Activated B cell treated with CpG ODN at 0.5 μM for 24 hours (primary cell): Measurements from ENCODE around the gene AKAP13. TPM values are rescaled to one million over a fixed set of nuclear protein-coding genes. Genes with fewer than 3 reads are reported as not detected.

Experiments
- ATAC-seq: fragments of 200-7000 bp; cut with Tn5 transposase; one replicate; pipeline ENCODE4 v1.10.0; 2021; ENCODE audit warnings: low read depth, mild to moderate bottlenecking, moderate library complexity
- CTCF ChIA-PET: fragments of 350-600 bp; sonication (Branson Sonifier 250); formaldehyde crosslinking; loops from one replicate; lab custom pipeline; 2021; ENCODE audit warnings: antibody characterized with exemption; lab: Charles Lee
- POLR2A ChIA-PET: fragments of 350-600 bp; sonication (Branson Sonifier 250); formaldehyde crosslinking; loops from one replicate; lab custom pipeline; 2021; ENCODE audit warnings: antibody characterized with exemption; lab: Charles Lee
- DNase-seq: peaks from one replicate; pipeline ENCODE4 v3.0.0; 2022
- H3K27ac Mint-ChIP-seq: one replicate; pipeline ENCODE4 v1.8.0; 2020; ENCODE audit warnings: mixed read lengths
- H3K27me3 Mint-ChIP-seq: one replicate; pipeline ENCODE4 v1.8.0; 2021; ENCODE audit warnings: mixed read lengths
- H3K36me3 Mint-ChIP-seq: one replicate; pipeline ENCODE4 v1.8.0; 2021; ENCODE audit warnings: low read depth, mixed read lengths
- H3K4me1 Mint-ChIP-seq: one replicate; pipeline ENCODE4 v1.8.0; 2021; ENCODE audit warnings: mixed read lengths
- H3K4me3 Mint-ChIP-seq: one replicate; pipeline ENCODE4 v1.8.0; 2020; ENCODE audit warnings: mild to moderate bottlenecking, mixed read lengths
- H3K9me3 Mint-ChIP-seq: one replicate; pipeline ENCODE4 v1.8.0; 2020; ENCODE audit warnings: mixed read lengths
- intact Hi-C: fragments of 100-400 bp; cut with micrococcal nuclease; formaldehyde crosslinking; loops from one replicate; pipeline ENCODE4 v1.15.1; 2024
- total RNA-seq: library from RNA; stranded (reverse); gene quantifications from 2 replicates; pipeline ENCODE4 v1.2.3, GENCODE V29; 2022
- TF ChIP-seq, protein P1 (sequence below): fragments of 200-600 bp; IDR thresholded peaks from one replicate; pipeline ENCODE4 v1.8.0; 2022; ENCODE audit warnings: antibody characterized with exemption, mild to moderate bottlenecking

The AKAP13 gene
- total RNA-seq, 1 donor from 2014 or later: 290 TPM

DNA sequence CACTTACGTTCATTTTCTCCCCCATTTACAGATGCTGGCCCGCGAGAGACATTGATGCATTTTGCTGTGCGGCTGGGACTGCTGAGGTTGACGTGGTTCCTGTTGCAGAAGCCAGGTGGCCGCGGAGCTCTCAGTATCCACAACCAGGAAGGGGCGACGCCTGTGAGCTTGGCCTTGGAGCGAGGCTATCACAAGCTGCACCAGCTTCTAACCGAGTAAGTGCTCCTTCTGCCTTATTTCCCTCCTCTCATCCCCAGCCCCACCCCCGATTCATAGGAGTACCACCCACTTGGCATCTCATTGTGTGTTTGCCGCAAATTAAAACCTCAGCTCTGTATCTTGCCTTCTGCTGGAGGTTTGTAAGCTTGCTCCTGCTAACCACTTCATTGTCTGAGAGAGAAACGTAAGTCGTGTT, 163.3 kb downstream of the AKAP13 start:
- no peaks in the 10 kb centered on the region for H3K27me3 Mint-ChIP-seq
- ATAC-seq (peak; percentile 40), DNase-seq (no peak)
- H3K9me3 Mint-ChIP-seq: no peaks in the 10 kb centered on the region
- ChIA-PET CTCF (interaction anchor here (1.1 to 1.4 kb wide), 4 partner anchors 10 to 212 kb away, joined by 3 to 5 read pairs (median 4); no protein-coding TSS in a partner anchor), POLR2A (interaction anchor here (1.3 to 1.7 kb wide), 2 partner anchors 11 to 38 kb away, joined by 8 to 15 read pairs; no protein-coding TSS in a partner anchor)
- peak overlapping the region; percentile 82 for H3K27ac Mint-ChIP-seq
- H3K36me3 Mint-ChIP-seq: peaks cover 44% of the 10 kb centered on the region
- peaks cover 72% of the 10 kb centered on the region for H3K4me1 Mint-ChIP-seq
- intact Hi-C loops: loop anchor here (1.0 to 5.0 kb wide), 4 partner anchors 12 to 159 kb away; no protein-coding TSS in a partner anchor
- peak overlapping the region; percentile 39 for H3K4me3 Mint-ChIP-seq
- TF ChIP-seq, protein P1, sequence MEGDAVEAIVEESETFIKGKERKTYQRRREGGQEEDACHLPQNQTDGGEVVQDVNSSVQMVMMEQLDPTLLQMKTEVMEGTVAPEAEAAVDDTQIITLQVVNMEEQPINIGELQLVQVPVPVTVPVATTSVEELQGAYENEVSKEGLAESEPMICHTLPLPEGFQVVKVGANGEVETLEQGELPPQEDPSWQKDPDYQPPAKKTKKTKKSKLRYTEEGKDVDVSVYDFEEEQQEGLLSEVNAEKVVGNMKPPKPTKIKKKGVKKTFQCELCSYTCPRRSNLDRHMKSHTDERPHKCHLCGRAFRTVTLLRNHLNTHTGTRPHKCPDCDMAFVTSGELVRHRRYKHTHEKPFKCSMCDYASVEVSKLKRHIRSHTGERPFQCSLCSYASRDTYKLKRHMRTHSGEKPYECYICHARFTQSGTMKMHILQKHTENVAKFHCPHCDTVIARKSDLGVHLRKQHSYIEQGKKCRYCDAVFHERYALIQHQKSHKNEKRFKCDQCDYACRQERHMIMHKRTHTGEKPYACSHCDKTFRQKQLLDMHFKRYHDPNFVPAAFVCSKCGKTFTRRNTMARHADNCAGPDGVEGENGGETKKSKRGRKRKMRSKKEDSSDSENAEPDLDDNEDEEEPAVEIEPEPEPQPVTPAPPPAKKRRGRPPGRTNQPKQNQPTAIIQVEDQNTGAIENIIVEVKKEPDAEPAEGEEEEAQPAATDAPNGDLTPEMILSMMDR: no peak

DNA sequence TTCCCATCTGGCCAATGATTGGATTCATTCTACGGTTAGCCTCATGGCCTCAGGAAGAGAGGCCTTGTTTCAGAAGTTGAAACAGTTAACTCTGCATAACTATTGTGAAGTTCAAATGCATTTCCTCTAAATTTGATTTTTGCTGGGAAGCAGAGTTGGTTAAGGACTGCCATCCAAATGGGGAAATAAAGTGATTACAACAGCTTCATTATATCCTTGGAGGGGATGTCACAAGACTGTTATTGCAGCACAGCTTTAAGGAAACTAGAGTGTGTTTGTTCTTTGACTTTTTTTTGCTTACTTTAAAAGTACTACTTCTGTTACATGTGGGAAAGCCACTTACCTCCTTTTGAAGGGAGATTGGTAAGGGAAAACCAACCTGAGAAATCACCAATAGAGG, 164.8 kb downstream of the AKAP13 start:
- CTCF ChIA-PET: interaction anchor here (1.0 kb wide), 1 partner anchor 13 kb away, joined by 3 read pairs; no protein-coding TSS in a partner anchor
- peak overlapping the region; percentile 62 for H3K27ac Mint-ChIP-seq
- POLR2A ChIA-PET: interaction anchor here (0.8 kb wide), 1 partner anchor 18 kb away, joined by 4 read pairs; no protein-coding TSS in a partner anchor

DNA sequence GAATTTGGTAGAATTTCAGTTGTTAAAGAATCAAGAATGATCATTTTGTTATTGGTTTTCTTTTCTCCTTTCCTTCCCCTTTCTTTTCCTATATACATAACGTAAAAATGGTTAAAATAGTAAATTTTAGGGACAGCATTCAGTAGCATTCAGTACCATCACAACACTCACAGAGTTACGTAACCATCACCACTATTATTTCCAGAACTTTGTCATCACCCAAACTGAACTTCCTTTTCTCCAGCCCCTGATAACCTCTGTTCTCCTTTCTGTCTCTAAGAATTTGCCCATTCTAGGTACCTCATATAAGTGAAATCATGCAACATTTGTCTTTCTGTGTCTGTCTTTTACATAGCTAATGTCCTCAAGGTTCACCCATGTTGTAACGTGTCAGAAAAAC, 165.3 kb downstream of the AKAP13 start:
- intact Hi-C loops: no loop called here
- CTCF ChIA-PET: no interaction called here
- TF ChIP-seq, protein P1: no peak
- POLR2A ChIA-PET: no interaction called here
- ATAC-seq: no peak
- no peaks in the 10 kb centered on the region for H3K27me3 Mint-ChIP-seq
- no peak overlapping the region for H3K4me3 Mint-ChIP-seq
- peaks cover 54% of the 10 kb centered on the region for H3K4me1 Mint-ChIP-seq
- peaks cover 59% of the 10 kb centered on the region for H3K36me3 Mint-ChIP-seq
- H3K27ac Mint-ChIP-seq: peak overlapping the region; percentile 62
- no peak for DNase-seq
- H3K9me3 Mint-ChIP-seq: no peaks in the 10 kb centered on the region

More for the DNA sequence above, 164.8 kb downstream of the AKAP13 start:
- no peaks in the 10 kb centered on the region for H3K27me3 Mint-ChIP-seq
- H3K4me3 Mint-ChIP-seq: no peak overlapping the region
- no peak for ATAC-seq
- intact Hi-C loops: no loop called here
- H3K36me3 Mint-ChIP-seq: peaks cover 56% of the 10 kb centered on the region
- no peaks in the 10 kb centered on the region for H3K9me3 Mint-ChIP-seq
- TF ChIP-seq, protein P1: no peak
- DNase-seq: no peak
- peaks cover 59% of the 10 kb centered on the region for H3K4me1 Mint-ChIP-seq

DNA sequence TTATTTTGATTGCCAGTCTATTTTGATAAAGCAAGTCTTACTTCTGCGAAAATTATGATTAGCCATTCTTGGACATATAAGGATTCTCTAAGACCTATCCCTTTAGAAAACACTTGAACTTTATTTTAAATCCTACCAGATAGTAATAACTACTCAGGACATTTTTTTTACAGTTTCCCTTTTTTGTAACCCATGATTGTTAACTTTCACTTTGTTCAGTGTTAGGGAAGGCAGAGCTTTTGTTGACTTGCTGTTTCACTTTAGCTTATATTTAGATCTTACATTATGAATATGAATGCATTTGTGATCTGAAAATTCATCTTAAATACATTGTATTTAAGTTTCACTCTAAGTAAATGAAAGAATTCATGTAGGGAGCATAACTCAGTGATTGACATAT, 167.0 kb downstream of the AKAP13 start:
- peak overlapping the region; percentile 24 for H3K27ac Mint-ChIP-seq
- H3K9me3 Mint-ChIP-seq: no peaks in the 10 kb centered on the region
- CTCF ChIA-PET: no interaction called here
- DNase-seq (no peak), ATAC-seq (no peak)
- no peaks in the 10 kb centered on the region for H3K27me3 Mint-ChIP-seq
- POLR2A ChIA-PET: no interaction called here
- intact Hi-C loops: no loop called here
- TF ChIP-seq, protein P1: no peak
- H3K4me1 Mint-ChIP-seq: peaks cover 37% of the 10 kb centered on the region
- H3K4me3 Mint-ChIP-seq: no peak overlapping the region
- peaks cover 73% of the 10 kb centered on the region for H3K36me3 Mint-ChIP-seq

DNA sequence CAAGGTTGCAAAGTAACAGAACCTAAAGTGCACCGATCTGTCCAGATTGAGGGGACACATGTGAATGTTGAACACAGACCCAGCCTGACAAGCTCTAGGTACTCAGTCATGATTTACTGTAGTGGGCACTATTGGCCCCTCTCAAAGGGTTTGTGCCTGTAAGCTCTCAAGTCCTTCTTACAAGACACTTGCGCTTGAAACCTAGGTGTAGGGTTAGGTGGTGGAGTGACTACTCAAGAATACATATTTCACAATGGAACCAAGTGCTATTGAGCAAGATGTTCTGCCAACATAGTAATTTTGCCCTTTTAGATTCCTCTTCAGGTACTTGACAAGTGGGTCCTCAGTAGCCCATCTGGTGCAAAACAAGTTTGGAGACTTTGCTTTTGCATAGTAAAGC, 169.9 kb downstream of the AKAP13 start:
- Mint-ChIP-seq H3K27ac (no peak overlapping the region), H3K9me3 (no peaks in the 10 kb centered on the region), H3K27me3 (no peaks in the 10 kb centered on the region), H3K36me3 (peaks cover 59% of the 10 kb centered on the region), H3K4me1 (peaks cover 38% of the 10 kb centered on the region), H3K4me3 (no peak overlapping the region)
- intact Hi-C loops: no loop called here
- TF ChIP-seq, protein P1: no peak
- ChIA-PET CTCF (no interaction called here), POLR2A (no interaction called here)
- ATAC-seq (no peak), DNase-seq (no peak)
